Type B pancreatic cell (in vitro differentiated cells): ENCODE data around the gene NMRAL1. TPM values are rescaled to one million over a fixed set of nuclear protein-coding genes. Genes with fewer than 3 reads are reported as not detected.
A peak's percentile ranks its signal among the peaks of the same experiment; 100 is the strongest.

ENCODE experiments used
- DNase-seq: peaks from one replicate; pipeline ENCODE4 v3.0.0; 2021; ENCODE audit warnings: mixed read lengths; ENCODE audit not compliant: unreplicated experiment; ENCODE audit errors: extremely low spot score
- H3K27ac Mint-ChIP-seq: 2 replicates; pipeline ENCODE4 v1.8.0; 2021; ENCODE audit warnings: mild to moderate bottlenecking, mixed read lengths
- H3K27me3 Mint-ChIP-seq: 2 replicates; pipeline ENCODE4 v1.8.0; 2021; ENCODE audit warnings: mixed read lengths
- H3K36me3 Mint-ChIP-seq: 2 replicates; pipeline ENCODE4 v1.8.0; 2021; ENCODE audit warnings: mixed read lengths
- H3K4me1 Mint-ChIP-seq: one replicate; pipeline ENCODE4 v1.8.0; 2021; ENCODE audit warnings: mixed read lengths; ENCODE audit not compliant: unreplicated experiment
- H3K4me3 Mint-ChIP-seq: 2 replicates; pipeline ENCODE4 v1.8.0; 2021; ENCODE audit warnings: mild to moderate bottlenecking, mixed read lengths
- H3K9me3 Mint-ChIP-seq: 2 replicates; pipeline ENCODE4 v1.8.0; 2021; ENCODE audit warnings: mixed read lengths
- total RNA-seq: library from RNA; stranded (reverse); gene quantifications from 2 replicates; pipeline ENCODE4 v1.2.1, GENCODE V29; 2021; ENCODE audit warnings: low replicate concordance
- TF ChIP-seq, protein P1 (sequence below): fragments of 200-600 bp; sonication (generic); conservative IDR thresholded peaks from 2 replicates; pipeline ENCODE4 v1.5.0; 2021; ENCODE audit warnings: antibody characterized with exemption, mild to moderate bottlenecking

NMRAL1 gene
- total RNA-seq, 1 donor from 2014 or later = 49.1 TPM

DNA sequence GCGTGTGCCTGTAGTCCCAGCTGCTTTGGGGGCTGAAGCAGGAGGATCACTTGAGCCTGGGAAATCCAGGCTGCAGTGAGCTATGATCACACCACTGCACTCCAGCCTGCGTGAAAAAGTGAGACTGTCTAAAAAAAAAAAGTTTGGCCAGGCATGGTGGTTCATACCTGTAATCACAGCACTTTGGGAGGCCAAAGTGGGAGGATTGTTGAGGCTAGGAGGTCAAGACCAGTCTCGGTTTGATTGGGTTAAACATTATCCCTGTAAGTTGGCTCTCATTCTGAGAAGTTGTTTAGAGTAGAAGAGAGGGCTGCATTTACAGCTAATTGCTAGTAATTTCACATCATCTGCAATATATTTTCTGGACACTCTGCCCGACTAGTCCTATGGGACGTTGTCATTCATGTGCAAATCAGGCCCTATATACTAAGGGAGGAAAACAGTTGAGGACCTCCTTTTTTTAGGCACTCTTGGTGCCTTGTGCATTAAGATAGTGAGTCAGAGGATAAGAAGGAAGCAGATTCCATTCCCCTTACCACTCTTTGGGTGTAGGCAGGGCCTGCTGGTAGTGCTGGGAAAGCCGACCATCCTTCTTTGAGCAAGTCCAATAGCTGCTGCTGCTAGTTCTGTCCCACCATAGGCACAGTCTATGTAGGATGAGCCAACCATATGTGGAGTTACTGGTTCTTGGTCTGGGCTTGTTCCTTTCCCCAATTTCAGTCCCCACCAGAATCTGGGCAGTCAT lies 20.5 kb upstream of the NMRAL1 start:
- no peaks in the 10 kb centered on the region for H3K36me3 Mint-ChIP-seq
- H3K27ac Mint-ChIP-seq = peak overlapping the region; percentile 66
- DNase-seq = no peak
- TF ChIP-seq, protein P1, sequence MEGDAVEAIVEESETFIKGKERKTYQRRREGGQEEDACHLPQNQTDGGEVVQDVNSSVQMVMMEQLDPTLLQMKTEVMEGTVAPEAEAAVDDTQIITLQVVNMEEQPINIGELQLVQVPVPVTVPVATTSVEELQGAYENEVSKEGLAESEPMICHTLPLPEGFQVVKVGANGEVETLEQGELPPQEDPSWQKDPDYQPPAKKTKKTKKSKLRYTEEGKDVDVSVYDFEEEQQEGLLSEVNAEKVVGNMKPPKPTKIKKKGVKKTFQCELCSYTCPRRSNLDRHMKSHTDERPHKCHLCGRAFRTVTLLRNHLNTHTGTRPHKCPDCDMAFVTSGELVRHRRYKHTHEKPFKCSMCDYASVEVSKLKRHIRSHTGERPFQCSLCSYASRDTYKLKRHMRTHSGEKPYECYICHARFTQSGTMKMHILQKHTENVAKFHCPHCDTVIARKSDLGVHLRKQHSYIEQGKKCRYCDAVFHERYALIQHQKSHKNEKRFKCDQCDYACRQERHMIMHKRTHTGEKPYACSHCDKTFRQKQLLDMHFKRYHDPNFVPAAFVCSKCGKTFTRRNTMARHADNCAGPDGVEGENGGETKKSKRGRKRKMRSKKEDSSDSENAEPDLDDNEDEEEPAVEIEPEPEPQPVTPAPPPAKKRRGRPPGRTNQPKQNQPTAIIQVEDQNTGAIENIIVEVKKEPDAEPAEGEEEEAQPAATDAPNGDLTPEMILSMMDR = no peak
- no peaks in the 10 kb centered on the region for H3K9me3 Mint-ChIP-seq
- no peaks in the 10 kb centered on the region for H3K27me3 Mint-ChIP-seq
- no peak overlapping the region for H3K4me3 Mint-ChIP-seq
- H3K4me1 Mint-ChIP-seq = peaks cover 14% of the 10 kb centered on the region

DNA sequence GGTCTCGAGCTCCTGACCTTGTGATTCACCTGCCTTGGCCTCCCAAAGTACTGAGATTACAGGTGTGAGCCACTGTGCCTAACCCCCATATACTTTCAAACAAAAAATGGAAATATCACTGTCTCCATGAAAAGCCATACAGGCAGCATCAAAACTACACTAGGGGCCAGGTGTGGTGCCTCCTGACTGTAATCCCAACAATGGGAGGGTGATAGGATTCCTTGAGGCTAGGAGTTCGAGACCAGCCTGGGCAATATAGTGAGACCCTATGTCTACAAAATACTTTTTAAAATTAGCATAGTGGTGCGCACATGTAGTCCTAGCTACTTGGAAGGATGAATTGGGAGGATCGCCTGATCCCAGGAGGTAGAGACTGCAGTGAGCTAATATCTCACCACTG lies 17.5 kb upstream of the NMRAL1 start:
- Mint-ChIP-seq H3K4me3 (no peak overlapping the region), H3K36me3 (no peaks in the 10 kb centered on the region), H3K27me3 (no peaks in the 10 kb centered on the region), H3K4me1 (peaks cover 4% of the 10 kb centered on the region), H3K9me3 (no peaks in the 10 kb centered on the region), H3K27ac (no peak overlapping the region)
- no peak for DNase-seq
- TF ChIP-seq, protein P1 = no peak

DNA sequence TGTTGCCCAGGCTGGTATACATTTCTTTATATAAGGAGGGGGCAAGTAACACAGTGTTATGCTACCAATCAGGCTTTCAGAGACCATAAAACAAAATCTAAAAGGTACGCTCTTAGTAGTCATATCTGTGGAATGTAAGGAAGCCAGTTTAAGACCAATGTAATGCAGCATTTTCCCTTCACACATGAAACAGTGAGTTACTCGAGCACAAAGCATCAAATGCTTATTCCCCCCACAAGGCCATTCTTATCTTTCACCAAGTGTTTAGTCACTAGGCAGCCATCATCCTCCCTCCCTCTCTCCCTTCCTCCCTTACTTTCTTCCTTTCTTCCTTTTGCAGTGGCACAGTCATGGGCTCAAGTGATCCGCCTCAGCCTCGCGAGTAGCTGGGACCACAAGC lies 14.6 kb upstream of the NMRAL1 start:
- no peak overlapping the region for H3K4me3 Mint-ChIP-seq
- H3K9me3 Mint-ChIP-seq = no peaks in the 10 kb centered on the region
- H3K27me3 Mint-ChIP-seq = no peaks in the 10 kb centered on the region
- TF ChIP-seq, protein P1 = no peak
- no peaks in the 10 kb centered on the region for H3K4me1 Mint-ChIP-seq
- H3K36me3 Mint-ChIP-seq = no peaks in the 10 kb centered on the region
- no peak overlapping the region for H3K27ac Mint-ChIP-seq
- no peak for DNase-seq

GRCh38 chr16:4488499-4488967 lies 14.1 kb upstream of the NMRAL1 start:
- Mint-ChIP-seq H3K36me3 (no peaks in the 10 kb centered on the region), H3K9me3 (no peaks in the 10 kb centered on the region)
- DNase-seq = no peak

GRCh38 chr16:4487955-4488498 lies 13.6 kb upstream of the NMRAL1 start:
- H3K27ac Mint-ChIP-seq = peak overlapping the region; percentile 6
- no peaks in the 10 kb centered on the region for H3K9me3 Mint-ChIP-seq
- no peaks in the 10 kb centered on the region for H3K4me1 Mint-ChIP-seq
- H3K27me3 Mint-ChIP-seq = no peaks in the 10 kb centered on the region
- TF ChIP-seq, protein P1 = no peak
- H3K4me3 Mint-ChIP-seq = no peak overlapping the region
- no peak for DNase-seq
- H3K36me3 Mint-ChIP-seq = no peaks in the 10 kb centered on the region

More at GRCh38 chr16:4488499-4488967, 14.1 kb upstream of the NMRAL1 start:
- Mint-ChIP-seq H3K27ac (peak overlapping the region; percentile 6), H3K27me3 (no peaks in the 10 kb centered on the region), H3K4me1 (no peaks in the 10 kb centered on the region), H3K4me3 (no peak overlapping the region)
- TF ChIP-seq, protein P1 = no peak
